IMR-90 (cell line): ENCODE results near the gene HSD3B2.

Source experiments
- MXI1 ChIP-seq: IDR thresholded peaks from 2 replicates; pipeline ENCODE4 v1.6.1; 2012; ENCODE audit warnings: low read depth, mild to moderate bottlenecking, low read length, moderate library complexity, borderline replicate concordance
- RCOR1 ChIP-seq: IDR thresholded peaks from 2 replicates; pipeline ENCODE4 v1.6.1; 2012; ENCODE audit warnings: mild to moderate bottlenecking, low read length, improper control_type of control experiment; ENCODE audit not compliant: insufficient replicate concordance
- TF ChIP-seq, protein P1 (sequence below): conservative IDR thresholded peaks from 2 replicates; pipeline ENCODE4 v1.5.1; 2012; ENCODE audit warnings: mild to moderate bottlenecking, low read depth, low read length, improper control_type of control experiment

DNA sequence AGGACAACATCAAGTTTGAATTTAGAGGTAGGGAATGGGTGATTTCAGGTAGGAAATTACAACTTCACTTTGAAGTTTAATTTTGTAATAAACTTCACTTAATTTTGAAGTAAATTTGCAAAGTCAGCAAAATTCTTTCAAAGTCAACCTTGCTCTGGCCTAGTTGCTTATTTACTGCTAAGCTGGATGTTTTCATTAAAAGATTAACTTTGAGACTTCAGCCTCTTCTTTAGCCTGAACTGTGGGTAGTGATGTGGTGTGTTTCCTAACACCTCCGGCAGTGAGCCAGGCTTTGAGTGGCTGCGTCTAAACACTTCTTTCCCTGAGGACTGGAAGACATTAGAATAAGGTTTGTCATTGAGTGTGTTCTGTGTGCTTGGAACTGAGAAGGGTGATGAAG is 46.4 kb upstream of the HSD3B2 start, which contains the start of gene HAO2:
- TF ChIP-seq RCOR1 (no peak), MXI1 (no peak)
- TF ChIP-seq, protein P1, sequence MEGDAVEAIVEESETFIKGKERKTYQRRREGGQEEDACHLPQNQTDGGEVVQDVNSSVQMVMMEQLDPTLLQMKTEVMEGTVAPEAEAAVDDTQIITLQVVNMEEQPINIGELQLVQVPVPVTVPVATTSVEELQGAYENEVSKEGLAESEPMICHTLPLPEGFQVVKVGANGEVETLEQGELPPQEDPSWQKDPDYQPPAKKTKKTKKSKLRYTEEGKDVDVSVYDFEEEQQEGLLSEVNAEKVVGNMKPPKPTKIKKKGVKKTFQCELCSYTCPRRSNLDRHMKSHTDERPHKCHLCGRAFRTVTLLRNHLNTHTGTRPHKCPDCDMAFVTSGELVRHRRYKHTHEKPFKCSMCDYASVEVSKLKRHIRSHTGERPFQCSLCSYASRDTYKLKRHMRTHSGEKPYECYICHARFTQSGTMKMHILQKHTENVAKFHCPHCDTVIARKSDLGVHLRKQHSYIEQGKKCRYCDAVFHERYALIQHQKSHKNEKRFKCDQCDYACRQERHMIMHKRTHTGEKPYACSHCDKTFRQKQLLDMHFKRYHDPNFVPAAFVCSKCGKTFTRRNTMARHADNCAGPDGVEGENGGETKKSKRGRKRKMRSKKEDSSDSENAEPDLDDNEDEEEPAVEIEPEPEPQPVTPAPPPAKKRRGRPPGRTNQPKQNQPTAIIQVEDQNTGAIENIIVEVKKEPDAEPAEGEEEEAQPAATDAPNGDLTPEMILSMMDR = no peak
